ENCODE results near the gene IQGAP1.
A peak's percentile ranks its signal among the peaks of the same experiment; 100 is the strongest.

IQGAP1 gene

DNA sequence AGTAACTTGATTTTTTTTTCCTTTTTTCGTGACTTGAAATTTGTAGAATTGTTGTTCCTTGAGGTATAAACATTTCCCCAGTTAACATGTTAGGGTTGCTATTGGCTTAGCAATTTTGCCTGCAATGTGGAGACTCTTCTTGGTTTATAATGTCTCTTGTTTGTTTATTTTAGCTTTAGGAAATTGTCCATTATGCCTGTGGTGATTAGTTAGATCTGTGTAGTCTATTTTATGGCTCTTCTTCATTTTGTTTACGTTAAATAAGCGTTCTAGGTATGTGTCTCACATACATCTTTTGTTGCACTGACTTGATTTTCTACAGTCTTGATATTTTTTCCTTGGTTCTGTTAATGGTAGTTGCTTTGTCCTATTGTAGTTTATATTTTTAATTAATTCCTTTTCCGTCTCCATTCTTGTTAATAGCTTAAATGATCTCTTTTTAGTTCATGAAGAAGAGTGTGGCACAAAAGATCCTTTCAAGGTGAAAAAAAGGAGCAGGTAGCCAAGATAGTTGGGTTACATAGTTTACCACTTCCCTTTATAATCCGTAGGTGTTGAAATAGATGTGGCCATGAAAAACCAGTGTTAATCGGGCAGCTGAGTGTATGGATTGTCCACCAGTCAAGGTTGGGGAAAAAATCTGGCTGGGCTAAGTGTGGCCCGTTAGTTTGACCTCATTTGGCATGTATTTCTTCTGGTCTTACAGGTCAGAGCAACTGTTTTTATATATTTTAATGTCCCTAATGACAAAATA is 12.1 kb downstream of the IQGAP1 start:
- no peak overlapping the region for H3K9ac ChIP-seq
- H3K4me3 ChIP-seq (ENCODE audit: low read depth, low read length): peak overlapping the region; percentile 30
- TF ChIP-seq, protein P1, sequence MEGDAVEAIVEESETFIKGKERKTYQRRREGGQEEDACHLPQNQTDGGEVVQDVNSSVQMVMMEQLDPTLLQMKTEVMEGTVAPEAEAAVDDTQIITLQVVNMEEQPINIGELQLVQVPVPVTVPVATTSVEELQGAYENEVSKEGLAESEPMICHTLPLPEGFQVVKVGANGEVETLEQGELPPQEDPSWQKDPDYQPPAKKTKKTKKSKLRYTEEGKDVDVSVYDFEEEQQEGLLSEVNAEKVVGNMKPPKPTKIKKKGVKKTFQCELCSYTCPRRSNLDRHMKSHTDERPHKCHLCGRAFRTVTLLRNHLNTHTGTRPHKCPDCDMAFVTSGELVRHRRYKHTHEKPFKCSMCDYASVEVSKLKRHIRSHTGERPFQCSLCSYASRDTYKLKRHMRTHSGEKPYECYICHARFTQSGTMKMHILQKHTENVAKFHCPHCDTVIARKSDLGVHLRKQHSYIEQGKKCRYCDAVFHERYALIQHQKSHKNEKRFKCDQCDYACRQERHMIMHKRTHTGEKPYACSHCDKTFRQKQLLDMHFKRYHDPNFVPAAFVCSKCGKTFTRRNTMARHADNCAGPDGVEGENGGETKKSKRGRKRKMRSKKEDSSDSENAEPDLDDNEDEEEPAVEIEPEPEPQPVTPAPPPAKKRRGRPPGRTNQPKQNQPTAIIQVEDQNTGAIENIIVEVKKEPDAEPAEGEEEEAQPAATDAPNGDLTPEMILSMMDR (IDR thresholded peaks at IDR 0.05): no peak
- H3K36me3 ChIP-seq (ENCODE audit: control insufficient read depth, insufficient read depth, low read length): no peaks in the 10 kb centered on the region
- H3K27ac ChIP-seq: peak overlapping the region; percentile 94
- peaks cover 12% of the 10 kb centered on the region for H3K4me1 ChIP-seq
- no peaks in the 10 kb centered on the region for H3K27me3 ChIP-seq (ENCODE audit: control insufficient read depth, insufficient read depth, low read length)
- H3K79me2 ChIP-seq: peaks cover 19% of the 10 kb centered on the region
- peak overlapping the region; percentile 26 for H2AFZ ChIP-seq
- H3K4me2 ChIP-seq (ENCODE audit: low read length): peak overlapping the region; percentile 57
- no peaks in the 10 kb centered on the region for H3K9me3 ChIP-seq (ENCODE audit: control insufficient read depth, low read length)

DNA sequence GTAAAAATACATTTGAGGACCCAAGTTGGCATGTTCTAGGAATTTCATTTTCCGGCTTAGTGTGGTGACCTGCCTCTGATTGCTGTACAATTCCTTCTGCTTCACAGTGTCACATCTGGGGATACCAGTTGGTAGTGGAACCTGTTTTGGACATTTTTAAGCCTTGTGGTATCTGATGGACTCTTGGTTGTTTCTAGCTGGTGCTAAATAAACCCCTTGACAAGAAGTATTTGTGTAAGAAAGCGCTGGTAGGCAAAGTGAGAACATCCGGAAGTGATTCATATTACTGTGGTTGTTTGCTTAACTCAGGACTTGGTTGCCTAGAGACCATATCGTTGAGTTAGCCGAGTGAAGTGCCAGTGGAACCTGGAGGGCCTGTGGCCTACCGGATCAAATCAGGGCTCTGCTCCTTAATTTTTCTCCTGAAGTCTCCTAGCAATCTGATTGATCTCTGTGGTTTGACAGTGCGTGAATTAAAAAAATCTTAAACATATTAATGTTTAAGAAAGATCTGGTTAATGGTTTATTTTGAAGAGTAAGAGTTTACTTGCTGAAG is 12.8 kb downstream of the IQGAP1 start:
- Histone ChIP-seq H3K36me3 (ENCODE audit: control insufficient read depth, insufficient read depth, low read length) (no peaks in the 10 kb centered on the region), H3K4me3 (ENCODE audit: low read depth, low read length) (peak overlapping the region; percentile 30), H3K27ac (peak overlapping the region; percentile 94), H3K4me2 (ENCODE audit: low read length) (peak overlapping the region; percentile 57), H3K79me2 (peaks cover 26% of the 10 kb centered on the region), H3K9ac (no peak overlapping the region), H3K4me1 (peaks cover 12% of the 10 kb centered on the region), H2AFZ (peak overlapping the region; percentile 29), H3K27me3 (ENCODE audit: control insufficient read depth, insufficient read depth, low read length) (no peaks in the 10 kb centered on the region), H3K9me3 (ENCODE audit: control insufficient read depth, low read length) (no peaks in the 10 kb centered on the region)
- TF ChIP-seq, protein P1 (IDR thresholded peaks at IDR 0.05): no peak

DNA sequence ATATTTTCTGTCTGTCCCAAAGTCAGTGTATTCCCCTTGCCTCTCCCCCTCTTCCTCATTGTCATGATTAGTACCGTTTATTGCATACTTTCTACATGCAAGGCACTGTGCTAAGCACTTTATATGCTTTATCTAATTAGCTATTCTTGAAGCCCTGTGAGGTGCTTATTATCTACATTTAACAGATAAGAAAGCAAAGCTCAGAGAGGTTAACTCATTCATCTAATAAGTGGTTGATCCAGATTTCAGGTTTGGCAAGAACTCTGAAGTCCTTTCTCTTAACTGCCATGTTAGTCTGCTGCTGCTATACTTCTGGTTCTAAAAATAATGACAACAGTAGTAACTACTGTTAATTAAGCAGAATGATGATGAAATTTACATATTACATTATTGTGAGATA is 13.5 kb downstream of the IQGAP1 start:
- peak overlapping the region; percentile 94 for H3K27ac ChIP-seq
- H3K79me2 ChIP-seq: peaks cover 31% of the 10 kb centered on the region
- peak overlapping the region; percentile 57 for H3K4me2 ChIP-seq (ENCODE audit: low read length)
- H3K4me1 ChIP-seq: peaks cover 12% of the 10 kb centered on the region
- no peaks in the 10 kb centered on the region for H3K9me3 ChIP-seq (ENCODE audit: control insufficient read depth, low read length)
- no peaks in the 10 kb centered on the region for H3K36me3 ChIP-seq (ENCODE audit: control insufficient read depth, insufficient read depth, low read length)
- peak overlapping the region; percentile 29 for H2AFZ ChIP-seq
- no peak overlapping the region for H3K9ac ChIP-seq
- H3K27me3 ChIP-seq (ENCODE audit: control insufficient read depth, insufficient read depth, low read length): no peaks in the 10 kb centered on the region
- H3K4me3 ChIP-seq (ENCODE audit: low read depth, low read length): peak overlapping the region; percentile 20
- TF ChIP-seq, protein P1 (IDR thresholded peaks at IDR 0.05): no peak

DNA sequence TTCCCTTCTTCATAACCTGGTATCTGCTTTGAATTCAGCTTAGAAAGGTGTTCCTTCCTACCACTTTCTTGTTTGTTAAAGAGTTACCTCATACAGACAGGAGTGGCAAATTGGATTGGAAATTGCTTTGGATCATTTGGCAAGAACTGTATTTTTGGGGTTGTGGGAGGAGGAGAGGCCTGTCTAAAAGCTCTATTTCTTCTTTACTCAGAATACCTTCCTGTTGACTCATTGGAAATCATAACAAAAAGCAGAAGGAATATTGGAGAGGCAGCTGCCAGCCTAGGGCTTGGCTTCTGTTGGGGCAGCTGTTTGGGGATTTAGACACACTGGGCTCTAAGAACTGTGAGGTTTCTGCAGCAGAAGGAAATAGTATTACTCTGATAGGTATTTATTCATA is 14.2 kb downstream of the IQGAP1 start:
- no peak overlapping the region for H3K9ac ChIP-seq
- H3K4me2 ChIP-seq (ENCODE audit: low read length): peak overlapping the region; percentile 8
- H3K4me1 ChIP-seq: peaks cover 12% of the 10 kb centered on the region

More for the DNA sequence above, 14.2 kb downstream of the IQGAP1 start:
- H3K79me2 ChIP-seq: peaks cover 38% of the 10 kb centered on the region
- no peaks in the 10 kb centered on the region for H3K36me3 ChIP-seq (ENCODE audit: control insufficient read depth, insufficient read depth, low read length)
- H2AFZ ChIP-seq: no peak overlapping the region
- TF ChIP-seq, protein P1 (IDR thresholded peaks at IDR 0.05): no peak
- H3K27ac ChIP-seq: peak overlapping the region; percentile 94
- H3K4me3 ChIP-seq (ENCODE audit: low read depth, low read length): no peak overlapping the region
- H3K27me3 ChIP-seq (ENCODE audit: control insufficient read depth, insufficient read depth, low read length): no peaks in the 10 kb centered on the region
- no peaks in the 10 kb centered on the region for H3K9me3 ChIP-seq (ENCODE audit: control insufficient read depth, low read length)

Measured in parathyroid adenoma (tissue), 2 donors.